ENCODE data around the gene FZR1. TPM values are rescaled to one million over a fixed set of nuclear protein-coding genes. Genes with fewer than 3 reads are reported as not detected.
A peak's percentile ranks its signal among the peaks of the same experiment; 100 is the strongest.

FZR1 gene
- total and polyA plus RNA-seq, 9 of the 15 experiments (the other 6 are each of a cell fraction or from before 2014, with no cell fraction given), result 0.18 to 48.0 (median 22.2) TPM

DNA sequence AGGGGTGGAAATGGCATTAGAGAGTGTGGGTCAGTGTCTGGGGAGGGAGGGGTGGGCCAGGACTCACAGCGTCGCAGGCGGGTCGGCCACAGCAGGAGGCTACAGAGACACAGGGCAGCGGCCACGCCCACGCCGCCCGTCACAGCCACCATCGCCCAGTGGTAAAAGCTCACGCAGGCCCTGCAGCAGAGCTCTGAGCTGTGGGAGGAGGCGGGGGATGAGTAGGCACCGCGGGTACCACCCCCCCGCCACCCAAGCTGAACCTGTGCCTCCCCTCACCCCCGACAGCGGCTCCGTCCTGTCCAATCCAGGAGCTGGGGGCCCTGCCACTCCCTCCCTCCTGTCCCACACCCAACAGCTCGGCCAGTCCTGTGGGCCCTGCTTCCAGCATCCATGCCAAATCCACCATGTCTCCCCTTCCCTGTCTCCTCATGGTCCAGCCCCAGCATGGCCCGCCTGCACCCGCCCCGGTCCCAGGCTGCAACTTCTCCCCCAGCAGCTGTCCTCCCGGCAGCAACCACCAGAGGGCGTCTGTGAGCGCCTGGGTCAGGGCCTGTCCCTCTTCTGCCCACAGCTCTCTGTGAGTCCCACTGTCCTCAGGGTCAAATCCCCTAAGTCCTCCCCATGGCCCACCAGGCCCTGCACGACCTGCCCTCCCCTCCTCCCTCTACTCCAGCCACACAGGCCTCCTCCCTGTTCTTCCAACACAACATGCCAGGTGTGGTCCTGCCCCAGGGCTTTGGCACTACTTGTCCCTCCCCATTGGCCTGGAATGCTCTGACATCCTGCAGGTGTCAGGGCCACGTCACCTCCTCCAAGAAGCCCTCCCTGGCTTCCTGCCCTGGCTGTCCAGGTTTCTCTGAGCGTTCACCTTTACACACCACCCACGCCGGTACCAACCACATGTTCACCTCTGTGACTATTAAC lies 38.9 kb downstream of the FZR1 start (continued):
- TF ChIP-seq, protein P1, sequence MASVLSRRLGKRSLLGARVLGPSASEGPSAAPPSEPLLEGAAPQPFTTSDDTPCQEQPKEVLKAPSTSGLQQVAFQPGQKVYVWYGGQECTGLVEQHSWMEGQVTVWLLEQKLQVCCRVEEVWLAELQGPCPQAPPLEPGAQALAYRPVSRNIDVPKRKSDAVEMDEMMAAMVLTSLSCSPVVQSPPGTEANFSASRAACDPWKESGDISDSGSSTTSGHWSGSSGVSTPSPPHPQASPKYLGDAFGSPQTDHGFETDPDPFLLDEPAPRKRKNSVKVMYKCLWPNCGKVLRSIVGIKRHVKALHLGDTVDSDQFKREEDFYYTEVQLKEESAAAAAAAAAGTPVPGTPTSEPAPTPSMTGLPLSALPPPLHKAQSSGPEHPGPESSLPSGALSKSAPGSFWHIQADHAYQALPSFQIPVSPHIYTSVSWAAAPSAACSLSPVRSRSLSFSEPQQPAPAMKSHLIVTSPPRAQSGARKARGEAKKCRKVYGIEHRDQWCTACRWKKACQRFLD (CRISPR knock-in tag; IDR thresholded peaks at IDR 0.05), result no peak
- TF ChIP-seq CBX5 (IDR thresholded peaks at IDR 0.05; ENCODE audit: borderline replicate concordance, low read depth) (no peak), U2AF2 (optimal IDR thresholded peaks at IDR 0.05; ENCODE audit: low read depth, low read length) (no peak), SUPT5H (IDR thresholded peaks at IDR 0.05) (peak; percentile 51; the same call in 1 of the 2 replicates), PML (IDR thresholded peaks at IDR 0.05; ENCODE audit: low read length) (no peak), CEBPG (CRISPR knock-in tag; IDR thresholded peaks at IDR 0.05) (no peak), CEBPG (tag; conservative IDR thresholded peaks at IDR 0.05 in 1 of 2, IDR thresholded peaks at IDR 0.05 in 1 of 2) (no peak), SNIP1 (IDR thresholded peaks at IDR 0.05; ENCODE audit: low read depth) (no peak), MXI1 (IDR thresholded peaks at IDR 0.05; ENCODE audit: low read depth, low read length) (no peak), ZNF830 (CRISPR knock-in tag; IDR thresholded peaks at IDR 0.05) (no peak), FOXA1 (IDR thresholded peaks at IDR 0.05; ENCODE audit: borderline replicate concordance) (no peak), MCM5 (IDR thresholded peaks at IDR 0.05; ENCODE audit: low read depth) (no peak), ZSCAN32 (CRISPR knock-in tag; IDR thresholded peaks at IDR 0.05) (no peak), SLC30A9 (CRISPR knock-in tag; IDR thresholded peaks at IDR 0.05) (no peak), ZC3H11A (IDR thresholded peaks at IDR 0.05; ENCODE audit: low read depth, low read length) (no peak), TFAP4 (CRISPR knock-in tag; IDR thresholded peaks at IDR 0.05; ENCODE audit: borderline replicate concordance) (peak; percentile 78), SOX6 (IDR thresholded peaks at IDR 0.05) (no peak), HDAC1 (IDR thresholded peaks at IDR 0.05) (peak in 1 of 2 experiments; percentile 51; a peak in 1 of 4 replicates)
- TF ChIP-seq, protein P2, sequence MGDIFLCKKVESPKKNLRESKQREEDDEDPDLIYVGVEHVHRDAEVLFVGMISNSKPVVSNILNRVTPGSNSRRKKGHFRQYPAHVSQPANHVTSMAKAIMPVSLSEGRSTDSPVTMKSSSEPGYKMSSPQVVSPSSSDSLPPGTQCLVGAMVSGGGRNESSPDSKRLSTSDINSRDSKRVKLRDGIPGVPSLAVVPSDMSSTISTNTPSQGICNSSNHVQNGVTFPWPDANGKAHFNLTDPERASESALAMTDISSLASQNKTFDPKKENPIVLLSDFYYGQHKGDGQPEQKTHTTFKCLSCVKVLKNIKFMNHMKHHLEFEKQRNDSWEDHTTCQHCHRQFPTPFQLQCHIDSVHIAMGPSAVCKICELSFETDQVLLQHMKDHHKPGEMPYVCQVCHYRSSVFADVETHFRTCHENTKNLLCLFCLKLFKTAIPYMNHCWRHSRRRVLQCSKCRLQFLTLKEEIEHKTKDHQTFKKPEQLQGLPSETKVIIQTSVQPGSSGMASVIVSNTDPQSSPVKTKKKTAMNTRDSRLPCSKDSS (IDR thresholded peaks at IDR 0.05; ENCODE audit: low read depth, partially characterized antibody), result no peak
- TF ChIP-seq, protein P3, sequence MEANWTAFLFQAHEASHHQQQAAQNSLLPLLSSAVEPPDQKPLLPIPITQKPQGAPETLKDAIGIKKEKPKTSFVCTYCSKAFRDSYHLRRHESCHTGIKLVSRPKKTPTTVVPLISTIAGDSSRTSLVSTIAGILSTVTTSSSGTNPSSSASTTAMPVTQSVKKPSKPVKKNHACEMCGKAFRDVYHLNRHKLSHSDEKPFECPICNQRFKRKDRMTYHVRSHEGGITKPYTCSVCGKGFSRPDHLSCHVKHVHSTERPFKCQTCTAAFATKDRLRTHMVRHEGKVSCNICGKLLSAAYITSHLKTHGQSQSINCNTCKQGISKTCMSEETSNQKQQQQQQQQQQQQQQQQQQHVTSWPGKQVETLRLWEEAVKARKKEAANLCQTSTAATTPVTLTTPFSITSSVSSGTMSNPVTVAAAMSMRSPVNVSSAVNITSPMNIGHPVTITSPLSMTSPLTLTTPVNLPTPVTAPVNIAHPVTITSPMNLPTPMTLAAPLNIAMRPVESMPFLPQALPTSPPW (CRISPR knock-in tag; IDR thresholded peaks at IDR 0.05), result peak; percentile 49
